Subcutaneous abdominal adipose tissue (tissue), 5 donors: ENCODE measurements around the gene PTHLH.

Experiments used
- H3K27ac ChIP-seq: one replicate; pipeline ENCODE4 v1.7.0; 2013; ENCODE audit warnings: low read depth, mild to moderate bottlenecking, inconsistent platforms, low read length, moderate library complexity
- H3K27me3 ChIP-seq, 5 donors: one replicate each; pipeline ENCODE4 v1.7.0; 2013; ENCODE audit warnings: low read length in 5 of 5, inconsistent platforms in 1 of 5; ENCODE audit not compliant: control insufficient read depth in 5 of 5, insufficient read depth in 4 of 5
- H3K36me3 ChIP-seq, 5 donors: one replicate each; pipeline ENCODE4 v1.7.0; 2013; ENCODE audit warnings: low read length in 5 of 5; ENCODE audit not compliant: control insufficient read depth in 5 of 5, insufficient read depth in 5 of 5
- H3K4me1 ChIP-seq, 5 donors: one replicate each; pipeline ENCODE4 v1.7.0; 2013; ENCODE audit warnings: low read length in 5 of 5, mild to moderate bottlenecking in 3 of 5, moderate library complexity in 1 of 5; ENCODE audit not compliant: control insufficient read depth in 5 of 5, insufficient read depth in 5 of 5
- H3K4me3 ChIP-seq, 5 donors: one replicate each; pipeline ENCODE4 v1.7.0; 2013; ENCODE audit warnings: low read length in 5 of 5, low read depth in 1 of 5
- H3K9ac ChIP-seq, 5 donors: one replicate each; pipeline ENCODE4 v1.7.0; 2013; ENCODE audit warnings: low read length in 5 of 5, mild to moderate bottlenecking in 4 of 5, moderate library complexity in 3 of 5
- H3K9me3 ChIP-seq, 5 donors: one replicate each; pipeline ENCODE4 v1.7.0; 2013; ENCODE audit warnings: low read length in 5 of 5; ENCODE audit not compliant: control insufficient read depth in 5 of 5
- donor health status: healthy.
- donor health status: healthy.
- donor health status: healthy.
- donor health status: healthy.
- donor health status: healthy.

The PTHLH gene

GRCh38 chr12:27998658-27999057 lies 26.1 kb upstream of the PTHLH start:
- Histone ChIP-seq H3K27ac (no peak overlapping the region), H3K27me3 (no peaks in the 10 kb centered on the region), H3K4me3 (no peak overlapping the region), H3K9me3 (no peaks in the 10 kb centered on the region), H3K9ac (no peak overlapping the region), H3K4me1 (no peaks in the 10 kb centered on the region), H3K36me3 (no peaks in the 10 kb centered on the region)

GRCh38 chr12:27998170-27998569 lies 25.6 kb upstream of the PTHLH start:
- H3K9me3 ChIP-seq, result no peaks in the 10 kb centered on the region
- no peak overlapping the region for H3K27ac ChIP-seq
- H3K9ac ChIP-seq, result no peak overlapping the region
- H3K4me1 ChIP-seq, result no peaks in the 10 kb centered on the region
- no peak overlapping the region for H3K4me3 ChIP-seq
- H3K27me3 ChIP-seq, result no peaks in the 10 kb centered on the region
- H3K36me3 ChIP-seq, result no peaks in the 10 kb centered on the region

GRCh38 chr12:27996761-27997160 lies 24.2 kb upstream of the PTHLH start:
- Histone ChIP-seq H3K27ac (no peak overlapping the region), H3K4me3 (no peak overlapping the region), H3K9ac (no peak overlapping the region), H3K36me3 (no peaks in the 10 kb centered on the region), H3K27me3 (no peaks in the 10 kb centered on the region), H3K9me3 (no peaks in the 10 kb centered on the region), H3K4me1 (no peaks in the 10 kb centered on the region)

- no peaks in the 10 kb centered on the region for H3K36me3 ChIP-seq
- no peak overlapping the region for H3K4me3 ChIP-seq
- H3K9ac ChIP-seq, result no peak overlapping the region
- no peaks in the 10 kb centered on the region for H3K27me3 ChIP-seq
- H3K9me3 ChIP-seq, result peaks cover 0 to 3% (median 2%) of the 10 kb centered on the region in 5 donors
- H3K27ac ChIP-seq, result no peak overlapping the region
- H3K4me1 ChIP-seq, result no peaks in the 10 kb centered on the region
Measured at GRCh38 chr12:27995406-27995805, 22.9 kb upstream of the PTHLH start.

- no peaks in the 10 kb centered on the region for H3K27me3 ChIP-seq
- no peak overlapping the region for H3K4me3 ChIP-seq
- no peaks in the 10 kb centered on the region for H3K4me1 ChIP-seq
- no peak overlapping the region for H3K9ac ChIP-seq
- peaks cover 0 to 3% (median 2%) of the 10 kb centered on the region in 5 donors for H3K9me3 ChIP-seq
- H3K27ac ChIP-seq, result no peak overlapping the region
- no peaks in the 10 kb centered on the region for H3K36me3 ChIP-seq
Measured at GRCh38 chr12:27988594-27989233, 16.2 kb upstream of the PTHLH start.

GRCh38 chr12:27987331-27987730 lies 14.8 kb upstream of the PTHLH start:
- Histone ChIP-seq H3K9me3 (peaks cover 0 to 3% (median 2%) of the 10 kb centered on the region in 5 donors), H3K4me3 (no peak overlapping the region), H3K4me1 (no peaks in the 10 kb centered on the region), H3K27ac (no peak overlapping the region), H3K36me3 (no peaks in the 10 kb centered on the region), H3K9ac (no peak overlapping the region), H3K27me3 (no peaks in the 10 kb centered on the region)

GRCh38 chr12:27984275-27984674 lies 11.7 kb upstream of the PTHLH start:
- no peaks in the 10 kb centered on the region for H3K9me3 ChIP-seq
- no peaks in the 10 kb centered on the region for H3K27me3 ChIP-seq
- H3K4me3 ChIP-seq, result no peak overlapping the region
- no peak overlapping the region for H3K27ac ChIP-seq
- H3K36me3 ChIP-seq, result no peaks in the 10 kb centered on the region
- no peak overlapping the region for H3K9ac ChIP-seq
- H3K4me1 ChIP-seq, result no peaks in the 10 kb centered on the region

- H3K27ac ChIP-seq, result no peak overlapping the region
- H3K36me3 ChIP-seq, result no peaks in the 10 kb centered on the region
- H3K27me3 ChIP-seq, result peaks cover 0 to 6% (median 0%) of the 10 kb centered on the region in 5 donors
- no peak overlapping the region for H3K4me3 ChIP-seq
- no peak overlapping the region for H3K9ac ChIP-seq
- H3K9me3 ChIP-seq, result no peaks in the 10 kb centered on the region
- H3K4me1 ChIP-seq, result no peaks in the 10 kb centered on the region
Measured at GRCh38 chr12:27982951-27983350, 10.4 kb upstream of the PTHLH start.

- Histone ChIP-seq H3K27me3 (peaks cover 0 to 6% (median 0%) of the 10 kb centered on the region in 5 donors), H3K4me1 (no peaks in the 10 kb centered on the region)
Measured at GRCh38 chr12:27982385-27982784, 9.9 kb upstream of the PTHLH start.

GRCh38 chr12:27981874-27982273 lies 9.3 kb upstream of the PTHLH start:
- no peaks in the 10 kb centered on the region for H3K9me3 ChIP-seq
- H3K27ac ChIP-seq, result no peak overlapping the region
- peaks cover 0 to 6% (median 0%) of the 10 kb centered on the region in 5 donors for H3K27me3 ChIP-seq
- no peaks in the 10 kb centered on the region for H3K36me3 ChIP-seq
- no peak overlapping the region for H3K4me3 ChIP-seq
- no peak overlapping the region for H3K9ac ChIP-seq
- H3K4me1 ChIP-seq, result no peaks in the 10 kb centered on the region

More at GRCh38 chr12:27982385-27982784, 9.9 kb upstream of the PTHLH start:
- no peaks in the 10 kb centered on the region for H3K9me3 ChIP-seq
- H3K36me3 ChIP-seq, result no peaks in the 10 kb centered on the region
- no peak overlapping the region for H3K9ac ChIP-seq
- no peak overlapping the region for H3K4me3 ChIP-seq
- H3K27ac ChIP-seq, result no peak overlapping the region
